ENCODE data around the gene GNAQ.

GNAQ gene

DNA sequence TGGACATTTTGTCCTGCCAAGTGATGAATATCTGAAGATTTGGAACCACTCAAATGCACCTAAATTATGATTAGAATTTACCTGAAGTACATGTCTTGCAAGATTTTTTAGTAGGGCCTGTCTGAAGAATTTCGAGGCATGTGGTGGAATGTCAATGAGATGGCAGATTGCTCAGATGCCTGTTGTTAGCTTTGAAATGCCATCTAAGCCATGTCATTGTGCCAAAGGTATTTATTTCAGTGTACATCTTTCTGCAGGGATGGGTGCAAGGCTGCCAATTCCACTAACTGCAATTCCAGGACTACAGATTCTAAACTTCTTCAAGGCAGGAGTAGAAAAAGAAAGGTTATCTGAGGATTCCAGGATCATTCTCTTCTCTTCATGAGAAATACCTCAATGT lies 9.1 kb upstream of the GNAQ start:
- TF ChIP-seq GATA3 (IDR thresholded peaks at IDR 0.05; ENCODE audit: low read depth, low read length): no peak
- TF ChIP-seq GATA2 (IDR thresholded peaks at IDR 0.05; ENCODE audit: low read depth, low read length): no peak

DNA sequence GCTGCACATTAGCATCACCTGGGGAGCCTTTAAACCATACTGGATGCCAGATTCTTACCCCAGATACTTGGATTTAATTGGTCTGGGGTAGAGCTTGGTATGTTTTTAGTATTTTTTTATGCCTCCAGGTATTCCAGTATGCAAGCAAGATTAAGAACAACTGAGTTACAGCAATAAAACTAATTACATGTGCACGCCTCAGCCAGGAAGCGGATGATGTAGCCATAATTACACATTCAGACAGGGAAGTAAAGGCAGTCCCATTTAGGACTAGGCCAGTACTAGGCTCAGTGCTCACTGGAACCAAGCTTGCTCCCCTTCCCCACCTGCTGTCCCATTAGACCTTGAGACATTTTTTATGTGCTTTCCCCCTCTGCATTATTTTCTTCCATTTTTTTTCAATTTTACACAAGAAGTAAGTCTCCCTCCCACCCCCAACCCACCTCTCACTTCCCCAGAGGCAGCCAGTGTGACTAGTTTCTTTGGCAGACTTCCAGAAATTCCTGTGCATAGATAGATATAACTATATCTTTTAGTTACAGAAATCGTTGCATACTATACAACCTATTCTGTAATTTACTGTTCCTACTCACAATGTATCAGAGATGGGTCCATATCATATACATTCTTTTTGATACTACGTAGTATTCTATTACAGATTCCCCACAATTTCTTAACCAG lies 7.1 kb upstream of the GNAQ start:
- TF ChIP-seq GATA3 (IDR thresholded peaks at IDR 0.05; ENCODE audit: low read depth, low read length): no peak
- TF ChIP-seq GATA2 (IDR thresholded peaks at IDR 0.05; ENCODE audit: low read depth, low read length): no peak

DNA sequence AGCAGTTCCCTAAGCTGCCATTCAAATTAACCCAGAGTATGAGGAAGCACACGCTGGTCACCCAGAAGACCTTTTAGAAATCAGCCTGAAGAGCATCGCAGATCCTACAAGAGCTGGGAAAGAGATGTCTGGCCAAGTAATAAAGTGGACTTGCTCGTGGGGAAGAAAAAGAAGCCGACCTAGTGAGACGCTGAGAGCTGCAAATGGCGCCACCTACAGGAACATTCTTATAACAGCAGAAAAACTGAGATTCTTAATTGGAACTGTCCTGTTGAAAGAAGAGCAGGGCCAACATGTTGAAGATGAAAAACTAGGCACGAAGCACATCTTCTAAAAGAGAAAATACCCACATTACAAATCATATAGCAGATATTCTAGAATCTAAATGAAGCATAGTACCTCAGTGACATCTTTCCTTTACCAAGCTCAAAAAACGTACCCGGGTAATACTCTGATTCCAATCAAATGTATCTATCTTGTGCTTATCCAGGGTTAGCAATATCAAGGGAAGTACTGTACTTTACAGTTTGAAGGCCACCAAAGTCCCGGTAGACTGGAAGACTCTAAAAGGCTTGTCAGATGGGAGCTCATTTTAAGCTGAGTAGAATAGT lies 3.9 kb upstream of the GNAQ start:
- TF ChIP-seq GATA3 (IDR thresholded peaks at IDR 0.05; ENCODE audit: low read depth, low read length): no peak
- TF ChIP-seq GATA2 (IDR thresholded peaks at IDR 0.05; ENCODE audit: low read depth, low read length): no peak

DNA sequence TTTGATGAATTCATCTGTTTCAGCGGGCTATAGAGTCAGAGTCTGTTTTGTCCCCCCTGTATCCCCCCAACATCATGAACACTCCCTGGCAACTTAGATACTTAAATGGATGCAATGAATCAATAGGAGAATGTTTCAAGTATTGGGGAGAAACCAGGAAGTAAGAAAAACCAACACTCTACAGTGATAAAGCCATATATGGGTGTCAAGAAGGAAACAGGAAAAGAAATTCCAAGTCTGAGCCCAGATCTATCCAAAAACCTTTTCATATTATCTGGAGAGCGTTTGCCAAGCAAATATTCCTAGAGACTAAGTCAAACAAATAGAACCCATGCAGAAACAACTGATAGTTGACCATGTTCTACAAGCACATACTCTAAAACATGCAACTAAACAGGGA lies 2.3 kb upstream of the GNAQ start:
- no peak for TF ChIP-seq GATA3 (IDR thresholded peaks at IDR 0.05; ENCODE audit: low read depth, low read length)
- no peak for TF ChIP-seq GATA2 (IDR thresholded peaks at IDR 0.05; ENCODE audit: low read depth, low read length)

DNA sequence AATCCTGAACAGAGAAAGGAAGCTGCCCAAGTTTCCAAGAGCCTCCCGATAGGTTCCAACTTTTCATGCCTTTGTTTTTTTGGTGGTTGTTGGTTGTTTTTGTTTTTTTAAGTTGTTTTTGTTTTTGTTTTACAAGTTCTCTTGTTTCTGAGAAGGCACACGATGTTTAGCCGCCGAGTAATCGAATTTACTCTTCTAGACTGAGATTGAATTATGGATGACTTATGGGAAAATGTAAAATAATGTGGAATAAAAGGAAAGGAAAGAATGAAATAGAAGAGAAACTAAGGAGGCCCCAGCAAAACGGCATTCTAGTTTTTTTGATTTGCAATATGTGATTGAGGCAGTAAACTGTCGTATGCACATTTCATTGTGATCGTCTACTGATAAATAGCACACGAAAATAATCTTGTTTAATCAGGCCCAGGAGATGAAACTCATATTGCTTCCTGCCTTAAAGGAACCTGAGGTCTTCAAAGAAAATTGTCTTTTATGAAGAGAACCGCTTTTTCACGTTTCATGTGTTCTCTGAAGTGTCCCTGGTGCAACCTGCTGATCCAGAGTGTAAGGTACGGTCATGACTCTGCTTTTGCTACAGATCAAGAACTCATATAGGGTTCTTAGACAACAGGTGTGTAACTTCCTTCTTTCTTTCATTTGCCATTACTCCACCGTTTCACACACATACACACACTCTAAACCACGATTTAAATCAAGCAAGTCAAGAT lies 1.3 kb upstream of the GNAQ start:
- TF ChIP-seq GATA3 (IDR thresholded peaks at IDR 0.05; ENCODE audit: low read depth, low read length) (no peak), GATA2 (IDR thresholded peaks at IDR 0.05; ENCODE audit: low read depth, low read length) (no peak)

DNA sequence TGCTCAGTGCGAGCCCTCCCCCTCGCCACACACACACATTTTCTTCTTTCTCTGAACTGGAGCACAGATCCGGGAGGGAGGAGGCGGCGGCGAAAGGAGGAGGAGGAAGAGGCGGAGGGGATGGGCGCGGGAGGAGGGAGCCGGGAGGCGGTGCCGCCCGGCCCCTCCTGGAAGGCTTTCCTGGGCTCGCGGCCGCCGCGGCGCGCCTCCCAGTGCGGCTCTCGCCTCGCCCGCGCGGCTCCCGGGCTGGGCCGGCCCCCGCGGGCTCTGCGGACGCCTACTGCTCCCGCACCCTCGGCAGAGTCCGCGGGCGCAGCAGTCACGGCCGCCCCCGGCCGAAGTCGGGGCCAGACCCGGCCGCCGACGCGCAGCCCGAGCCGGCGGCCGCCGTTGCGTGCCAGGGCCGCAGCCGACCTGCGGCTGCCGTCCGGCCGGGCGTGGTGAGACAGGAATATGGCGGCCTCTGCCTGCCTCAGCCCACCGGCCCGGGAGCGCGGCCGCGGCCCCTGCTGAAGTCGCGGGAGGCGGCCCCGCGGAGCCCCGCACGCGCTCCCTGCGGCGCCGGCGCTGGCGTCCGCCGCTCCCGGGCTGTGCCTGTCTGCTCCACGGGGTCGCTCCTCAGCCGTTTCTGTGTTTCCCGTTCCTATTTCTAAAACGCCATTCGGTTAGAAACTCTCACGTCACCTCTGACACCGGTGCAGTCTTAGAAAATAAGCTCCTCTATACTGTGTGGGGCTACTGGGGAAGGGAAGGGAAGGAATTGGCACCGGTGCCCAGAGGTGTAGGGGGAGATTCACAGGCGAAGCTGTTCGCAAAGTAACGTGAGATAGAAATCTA lies 500 bp upstream of the GNAQ start:
- TF ChIP-seq GATA2 (IDR thresholded peaks at IDR 0.05; ENCODE audit: low read depth, low read length) (no peak), GATA3 (IDR thresholded peaks at IDR 0.05; ENCODE audit: low read depth, low read length) (no peak)

DNA sequence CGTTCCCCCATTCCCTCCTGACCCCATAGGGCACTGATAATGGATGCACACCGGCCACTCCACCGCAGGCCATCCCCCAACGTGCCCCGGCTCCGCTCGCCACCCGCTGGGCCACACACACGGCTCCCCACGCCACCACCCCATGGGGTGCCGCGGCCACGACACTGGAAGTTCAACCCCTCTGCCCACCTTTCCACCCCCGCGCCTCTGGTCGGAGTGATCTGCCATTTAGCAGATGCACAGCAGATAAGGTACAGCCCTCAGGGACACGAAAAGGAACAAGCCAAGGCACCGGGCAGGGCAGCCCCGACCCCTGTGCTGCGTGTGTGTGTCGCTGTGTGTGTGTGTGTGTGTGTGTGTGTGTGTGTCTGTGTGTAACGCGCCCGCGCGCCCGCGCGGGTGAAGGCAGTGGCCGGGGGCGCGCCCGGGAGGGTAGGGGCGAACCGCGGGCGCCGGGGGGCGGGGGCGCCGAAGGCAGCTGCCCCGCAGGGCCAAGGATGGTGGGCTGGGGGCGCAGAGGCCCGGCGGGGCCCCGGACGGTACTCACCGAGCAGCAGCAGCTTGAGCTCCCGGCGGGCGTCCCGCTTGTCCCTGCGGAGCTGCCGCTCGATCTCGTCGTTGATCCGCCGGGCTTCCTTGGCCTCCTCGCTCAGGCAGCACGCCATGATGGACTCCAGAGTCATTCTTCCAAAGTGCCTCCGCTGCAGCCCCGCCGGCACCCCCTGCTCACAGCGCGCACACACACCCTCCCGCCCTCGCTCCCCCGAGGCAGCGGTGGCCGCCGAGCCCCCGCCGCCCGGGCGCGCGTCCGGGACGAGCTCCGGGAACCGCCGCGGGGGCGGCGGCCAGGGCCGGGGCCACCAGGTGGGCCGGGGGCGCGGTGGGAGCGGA lies 813 bp downstream of the GNAQ start:
- peak; percentile 90 for TF ChIP-seq GATA2 (IDR thresholded peaks at IDR 0.05; ENCODE audit: low read depth, low read length)
- no peak for TF ChIP-seq GATA3 (IDR thresholded peaks at IDR 0.05; ENCODE audit: low read depth, low read length)

DNA sequence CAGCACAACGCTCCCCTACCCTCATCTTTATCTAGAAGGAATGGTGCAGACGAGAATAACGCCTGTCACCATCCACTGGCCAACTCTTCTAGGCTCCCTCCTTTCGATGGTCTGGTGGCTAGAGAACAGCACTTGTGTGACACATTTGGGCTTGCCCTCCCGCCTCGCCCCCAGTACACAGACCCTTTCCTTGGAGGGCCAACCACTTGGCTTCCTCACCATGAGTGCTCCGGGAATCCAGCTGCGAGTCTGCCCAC lies 1.4 kb downstream of the GNAQ start:
- no peak for TF ChIP-seq GATA2 (IDR thresholded peaks at IDR 0.05; ENCODE audit: low read depth, low read length)
- TF ChIP-seq GATA3 (IDR thresholded peaks at IDR 0.05; ENCODE audit: low read depth, low read length): no peak

DNA sequence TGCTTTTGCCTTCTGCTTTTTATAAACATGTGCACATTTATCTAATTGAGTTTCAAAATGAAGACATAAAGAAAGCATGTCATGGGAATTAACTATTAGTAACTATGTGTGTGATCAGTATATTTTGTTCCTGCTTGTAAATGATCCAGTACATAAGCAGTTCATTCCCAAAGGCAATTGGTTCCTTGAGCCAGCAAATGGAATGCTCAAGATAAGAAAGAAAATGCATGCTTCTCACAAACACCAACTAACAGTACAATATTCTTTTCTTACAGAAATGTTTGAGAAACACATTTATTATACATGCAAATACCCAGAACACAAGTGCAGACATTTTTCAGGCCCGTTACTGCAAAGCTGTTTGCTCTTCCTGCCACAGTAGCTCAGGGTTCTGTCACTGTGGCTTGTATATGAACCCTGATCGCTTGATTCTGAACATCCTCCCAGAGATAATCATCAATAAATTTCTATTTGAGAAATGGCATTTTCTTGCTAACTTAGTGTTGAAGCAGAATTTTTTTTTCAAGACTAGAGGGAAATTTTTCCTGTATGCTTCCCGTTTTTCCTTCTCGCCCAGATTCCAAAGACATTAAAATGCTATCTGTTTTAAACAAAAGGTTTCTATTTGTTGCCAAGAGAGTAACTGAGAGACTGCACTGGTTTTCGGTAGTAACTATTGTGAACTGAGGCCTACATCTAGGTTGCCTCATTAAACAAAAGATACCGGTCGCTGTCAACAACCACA lies 1.9 kb downstream of the GNAQ start:
- TF ChIP-seq GATA2 (IDR thresholded peaks at IDR 0.05; ENCODE audit: low read depth, low read length) (peak; percentile 36), GATA3 (IDR thresholded peaks at IDR 0.05; ENCODE audit: low read depth, low read length) (peak; percentile 31; the same call in 1 of the 2 replicates)

DNA sequence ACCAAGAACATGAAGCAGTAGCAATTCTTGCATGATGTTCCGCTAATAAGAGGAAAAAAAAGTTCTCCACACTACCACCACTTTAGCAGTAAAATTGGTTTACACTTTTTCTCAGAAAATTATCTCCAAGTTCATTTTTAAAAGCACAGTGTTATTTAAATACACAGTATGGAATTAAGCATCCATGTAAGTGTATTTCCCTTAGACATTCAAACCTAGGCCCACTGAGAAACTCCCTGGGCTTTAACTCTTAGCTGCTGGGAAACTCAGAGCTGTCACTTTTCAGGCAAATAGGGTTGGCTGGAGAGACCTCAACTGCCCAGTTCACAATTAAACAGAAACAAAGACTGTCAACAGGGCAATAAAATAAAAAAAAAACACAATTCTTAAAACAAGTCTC lies 2.7 kb downstream of the GNAQ start:
- TF ChIP-seq GATA3 (IDR thresholded peaks at IDR 0.05; ENCODE audit: low read depth, low read length): no peak
- no peak for TF ChIP-seq GATA2 (IDR thresholded peaks at IDR 0.05; ENCODE audit: low read depth, low read length)

DNA sequence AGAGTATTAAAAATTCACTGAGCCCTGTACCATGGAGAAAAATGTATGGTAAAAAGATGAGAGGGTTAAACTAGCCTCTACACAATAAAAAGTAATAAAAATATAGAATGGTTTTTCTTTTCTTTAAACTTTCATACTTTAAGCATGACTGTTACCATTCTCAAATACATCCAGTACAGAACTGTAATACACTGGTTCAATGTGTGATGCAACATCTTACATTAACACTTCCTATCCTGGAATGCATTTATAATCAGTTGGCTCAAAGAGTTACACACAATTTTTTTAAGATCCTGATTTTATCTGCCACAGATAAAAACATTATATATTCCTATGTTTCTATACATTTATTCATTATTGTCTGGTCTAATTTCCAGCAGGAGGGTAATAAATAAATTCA lies 4.7 kb downstream of the GNAQ start:
- TF ChIP-seq GATA3 (IDR thresholded peaks at IDR 0.05; ENCODE audit: low read depth, low read length) (no peak), GATA2 (IDR thresholded peaks at IDR 0.05; ENCODE audit: low read depth, low read length) (no peak)

DNA sequence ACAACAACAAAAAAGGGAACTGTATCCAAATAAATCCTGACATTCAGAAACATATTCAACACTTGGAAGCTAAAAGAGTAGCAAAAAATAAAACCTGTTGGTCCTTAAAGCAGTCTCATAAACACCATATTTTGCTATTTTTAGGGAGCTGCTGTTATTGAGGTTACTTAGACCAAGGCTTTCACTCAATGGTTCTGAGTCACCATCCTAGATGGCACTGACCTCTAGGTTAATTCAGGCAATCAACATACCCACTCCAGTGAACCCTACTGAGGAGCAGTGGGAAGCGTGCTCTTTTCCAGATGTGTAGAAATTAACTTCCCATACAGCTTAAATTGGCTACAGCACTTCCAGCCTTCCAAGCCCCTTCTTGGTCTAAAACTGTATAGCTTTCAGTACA lies 5.2 kb downstream of the GNAQ start:
- TF ChIP-seq GATA2 (IDR thresholded peaks at IDR 0.05; ENCODE audit: low read depth, low read length) (no peak), GATA3 (IDR thresholded peaks at IDR 0.05; ENCODE audit: low read depth, low read length) (no peak)

DNA sequence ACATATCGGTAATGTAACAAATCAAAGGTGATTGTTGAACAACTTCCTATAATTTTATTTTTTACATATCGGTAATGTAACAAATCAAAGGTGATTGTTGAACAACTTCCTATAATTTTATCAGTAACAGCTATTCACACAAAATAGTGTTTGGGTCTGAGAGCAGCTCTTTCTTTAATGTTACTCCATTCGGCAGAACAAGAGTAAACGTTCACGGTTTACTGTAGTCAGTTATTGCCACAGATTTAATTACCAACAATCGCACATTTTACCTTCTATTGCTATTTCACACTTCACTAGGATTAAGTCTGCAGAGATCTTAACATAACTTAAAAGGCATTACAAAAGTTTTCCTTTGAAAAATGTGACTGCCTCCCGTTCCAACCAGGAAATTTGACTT lies 6.4 kb downstream of the GNAQ start:
- no peak for TF ChIP-seq GATA3 (IDR thresholded peaks at IDR 0.05; ENCODE audit: low read depth, low read length)
- TF ChIP-seq GATA2 (IDR thresholded peaks at IDR 0.05; ENCODE audit: low read depth, low read length): no peak

Data from SH-SY5Y (cell line).